Mesodermal cell (in vitro differentiated cells): ENCODE measurements around the gene CARD19.

Source experiments
- H3K27ac ChIP-seq: 2 replicates; pipeline ENCODE4 v1.7.0; 2013; ENCODE audit warnings: mild to moderate bottlenecking, low read depth, low read length, moderate library complexity; ENCODE audit not compliant: severe bottlenecking
- H3K36me3 ChIP-seq: 2 replicates; pipeline ENCODE4 v1.7.1; 2013; ENCODE audit warnings: mild to moderate bottlenecking, low read length, moderate library complexity; ENCODE audit not compliant: control insufficient read depth, insufficient read depth
- H3K4me1 ChIP-seq: one replicate; pipeline ENCODE4 v1.7.1; 2013; ENCODE audit warnings: mild to moderate bottlenecking, low read length; ENCODE audit not compliant: insufficient read depth, control insufficient read depth, poor library complexity, severe bottlenecking
- H3K4me3 ChIP-seq: 2 replicates; pipeline ENCODE4 v1.7.0; 2013; ENCODE audit warnings: low read length, control low read depth, mild to moderate bottlenecking; ENCODE audit not compliant: insufficient read depth, poor library complexity, severe bottlenecking; ENCODE audit errors: extremely low read depth
- H3K9me3 ChIP-seq: 2 replicates; pipeline ENCODE4 v1.7.1; 2013; ENCODE audit warnings: mild to moderate bottlenecking, low read length, moderate library complexity; ENCODE audit not compliant: control insufficient read depth
- WGBS, 2 experiments: methylation state at CpG; one replicate each; pipeline ENCODE4 v1.1.5; 2013; ENCODE audit warnings: missing lambda C conversion rate in 2 of 2; ENCODE audit not compliant: insufficient coverage in 2 of 2; 5-methylcytosine and 5-hydroxymethylcytosine counted together

CARD19 gene

GRCh38 chr9:93131599-93132286 lies 35.7 kb downstream of the CARD19 start:
- Histone ChIP-seq H3K4me1 (peaks cover 43% of the 10 kb centered on the region), H3K27ac (no peak overlapping the region)
- WGBS, 2 experiments: 97 to 98% methylated on average over 9 to 10 of the region's 13 CpGs

GRCh38 chr9:93132287-93132927 lies 36.4 kb downstream of the CARD19 start:
- WGBS, 2 experiments: 60 to 70% methylated on average over 4 to 7 of the region's 12 CpGs
- Histone ChIP-seq H3K27ac (no peak overlapping the region), H3K36me3 (no peaks in the 10 kb centered on the region), H3K9me3 (no peaks in the 10 kb centered on the region), H3K4me3 (peak overlapping the region; percentile 77), H3K4me1 (peaks cover 36% of the 10 kb centered on the region)

More at GRCh38 chr9:93131599-93132286, 35.7 kb downstream of the CARD19 start:
- H3K4me3 ChIP-seq: no peak overlapping the region
- H3K36me3 ChIP-seq: no peaks in the 10 kb centered on the region
- H3K9me3 ChIP-seq: no peaks in the 10 kb centered on the region

GRCh38 chr9:93132946-93133680 lies 37.1 kb downstream of the CARD19 start:
- peak overlapping the region; percentile 77 for H3K4me3 ChIP-seq
- no peaks in the 10 kb centered on the region for H3K9me3 ChIP-seq
- H3K27ac ChIP-seq: peak overlapping the region; percentile 75
- no peaks in the 10 kb centered on the region for H3K36me3 ChIP-seq
- peaks cover 31% of the 10 kb centered on the region for H3K4me1 ChIP-seq
- 41 to 43% methylated on average over 18 to 20 of the region's 21 CpGs for WGBS, 2 experiments

GRCh38 chr9:93133681-93134014 lies 37.6 kb downstream of the CARD19 start:
- 1% methylated on average over 19 to 34 of the region's 34 CpGs for WGBS, 2 experiments
- Histone ChIP-seq H3K9me3 (no peaks in the 10 kb centered on the region), H3K4me3 (peak overlapping the region; percentile 77), H3K4me1 (peaks cover 31% of the 10 kb centered on the region), H3K36me3 (no peaks in the 10 kb centered on the region), H3K27ac (peak overlapping the region; percentile 75)

- 2% methylated on average over 63 to 72 of the region's 78 CpGs for WGBS, 2 experiments
- Histone ChIP-seq H3K27ac (peak within 1 kb of the TSS; percentile 75), H3K4me1 (peaks cover 31% of the 10 kb centered on the region), H3K36me3 (no peaks in the 10 kb centered on the region), H3K9me3 (no peaks in the 10 kb centered on the region), H3K4me3 (peak within 1 kb of the TSS; percentile 77)
Observed at GRCh38 chr9:93134015-93134739, 38.2 kb downstream of the CARD19 start, which contains the start of gene NINJ1. TSS of gene NINJ1 (minus strand) at chr9:93134251. CDS start at chr9:93134217, 34 bp downstream.

- 84 to 86% methylated on average over 9 to 12 of the region's 14 CpGs for WGBS, 2 experiments
- H3K27ac ChIP-seq: peak overlapping the region; percentile 23
- H3K36me3 ChIP-seq: no peaks in the 10 kb centered on the region
- peaks cover 31% of the 10 kb centered on the region for H3K4me1 ChIP-seq
- no peaks in the 10 kb centered on the region for H3K9me3 ChIP-seq
- H3K4me3 ChIP-seq: peak overlapping the region; percentile 77
Observed at GRCh38 chr9:93134740-93135444, 38.9 kb downstream of the CARD19 start.

- Histone ChIP-seq H3K4me1 (peaks cover 26% of the 10 kb centered on the region), H3K36me3 (no peaks in the 10 kb centered on the region), H3K27ac (no peak overlapping the region), H3K4me3 (no peak overlapping the region), H3K9me3 (no peaks in the 10 kb centered on the region)
- 85 to 91% methylated on average over 10 to 11 of the region's 11 CpGs for whole genome bisulfite sequencing, 2 experiments
Observed at GRCh38 chr9:93136011-93136440, 40.0 kb downstream of the CARD19 start.

GRCh38 chr9:93137362-93137761 lies 41.3 kb downstream of the CARD19 start:
- no peaks in the 10 kb centered on the region for H3K36me3 ChIP-seq
- H3K9me3 ChIP-seq: no peaks in the 10 kb centered on the region
- WGBS, 2 experiments: 83 to 88% methylated on average over 9 to 10 of the region's 11 CpGs
- no peak overlapping the region for H3K4me3 ChIP-seq
- H3K4me1 ChIP-seq: peaks cover 13% of the 10 kb centered on the region
- H3K27ac ChIP-seq: no peak overlapping the region

- 77 to 82% methylated on average over 5 to 7 of the region's 7 CpGs for WGBS, 2 experiments
- H3K9me3 ChIP-seq: no peaks in the 10 kb centered on the region
- H3K27ac ChIP-seq: no peak overlapping the region
- H3K4me1 ChIP-seq: peaks cover 5% of the 10 kb centered on the region
- no peak overlapping the region for H3K4me3 ChIP-seq
- no peaks in the 10 kb centered on the region for H3K36me3 ChIP-seq
Observed at GRCh38 chr9:93138171-93138764, 42.3 kb downstream of the CARD19 start.
